BLaER1 treated with 17β-estradiol and CSF1 and Interleukin-3, amounts not matched to agents 10 nM and 100 nM (cell line): Measurements from ENCODE around the gene CSNK1G1.

Experiments
- H3K27ac ChIP-seq, 11 experiments: shearing (Covaris generic); formaldehyde crosslinking; 2 replicates each; pipeline ENCODE4 v1.8.1; 2022
- H3K27me3 ChIP-seq, 11 experiments: shearing (Covaris generic); formaldehyde crosslinking; 2 replicates each; pipeline ENCODE4 v1.8.1; 2022
- H3K36me3 ChIP-seq, 11 experiments: shearing (Covaris generic); formaldehyde crosslinking; 2 replicates each; pipeline ENCODE4 v1.8.1; 2022
- H3K4me1 ChIP-seq, 10 experiments: shearing (Covaris generic); formaldehyde crosslinking; 2 replicates each; pipeline ENCODE4 v1.8.1; 2022
- H3K4me2 ChIP-seq, 11 experiments: shearing (Covaris generic); formaldehyde crosslinking; 2 replicates each; pipeline ENCODE4 v1.8.1; 2022
- H3K4me3 ChIP-seq, 10 experiments: shearing (Covaris generic); formaldehyde crosslinking; 2 replicates each; pipeline ENCODE4 v1.8.1; 2022
- H3K9ac ChIP-seq, 11 experiments: shearing (Covaris generic); formaldehyde crosslinking; 2 replicates each; pipeline ENCODE4 v1.8.1; 2022
- H3K9me3 ChIP-seq, 11 experiments: shearing (Covaris generic); formaldehyde crosslinking; replicated peaks in 1 of 11; 2 replicates each; pipeline ENCODE4 v1.8.1; 2022
- H4K20me1 ChIP-seq, 11 experiments: shearing (Covaris generic); formaldehyde crosslinking; 2 replicates each; pipeline ENCODE4 v1.8.1; 2022
- Cebpa-rat ChIP-seq, 11 experiments: shearing (Covaris generic); IDR thresholded peaks; 2 replicates each; pipeline ENCODE4 v1.8.1; 2022

CSNK1G1 gene

DNA sequence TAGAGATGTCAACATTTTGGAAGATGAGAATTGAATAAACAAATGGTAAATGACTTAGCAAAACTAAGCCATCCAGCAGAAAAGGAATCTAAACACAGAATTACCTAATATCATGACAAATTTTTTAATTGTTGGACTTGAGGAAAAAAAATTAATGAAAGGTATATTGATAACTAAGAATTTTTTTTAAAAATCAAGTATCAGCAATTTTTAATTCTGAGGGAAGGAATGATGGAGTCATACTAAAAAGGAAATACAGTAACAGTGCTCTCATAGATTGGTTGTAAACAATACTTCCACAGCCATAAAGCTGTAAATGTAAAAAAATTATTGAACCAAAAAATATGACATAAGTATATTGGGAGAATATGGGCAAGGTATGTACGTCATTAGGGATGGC is 68.0 kb downstream of the CSNK1G1 start:
- Histone ChIP-seq H3K4me3 (no peak overlapping the region), H3K4me2 (no peak overlapping the region)
- TF ChIP-seq Cebpa-rat (IDR thresholded peaks at IDR 0.05): no peak

GRCh38 chr15:64286473-64286872 is 69.5 kb downstream of the CSNK1G1 start:
- peaks cover 0 to 10% (median 7%) of the 10 kb centered on the region in 11 experiments; a peak in 13 of 22 replicates for H3K9me3 ChIP-seq
- no peak overlapping the region for H3K27ac ChIP-seq
- peaks cover 0 to 29% (median 0%) of the 10 kb centered on the region in 11 experiments; a peak in 5 of 22 replicates for H4K20me1 ChIP-seq
- H3K4me1 ChIP-seq: peaks cover 0 to 24% (median 4%) of the 10 kb centered on the region in 10 experiments; a peak in 9 of 20 replicates
- no peak overlapping the region for H3K9ac ChIP-seq
- no peaks in the 10 kb centered on the region for H3K27me3 ChIP-seq
- H3K4me3 ChIP-seq: no peak overlapping the region
- no peak for TF ChIP-seq Cebpa-rat (IDR thresholded peaks at IDR 0.05)
- no peak overlapping the region for H3K4me2 ChIP-seq
- peaks cover 5 to 36% (median 14%) of the 10 kb centered on the region in 11 experiments; a peak in 21 of 22 replicates for H3K36me3 ChIP-seq

More for the DNA sequence above, 68.0 kb downstream of the CSNK1G1 start:
- Histone ChIP-seq H4K20me1 (peaks cover 0 to 39% (median 0%) of the 10 kb centered on the region in 11 experiments; a peak in 5 of 22 replicates), H3K4me1 (peaks cover 0 to 18% (median 5%) of the 10 kb centered on the region in 10 experiments; a peak in 10 of 20 replicates), H3K36me3 (peaks cover 3 to 38% (median 7%) of the 10 kb centered on the region in 11 experiments; a peak in 17 of 22 replicates), H3K9ac (no peak overlapping the region), H3K9me3 (peaks cover 0 to 9% (median 0%) of the 10 kb centered on the region in 11 experiments; a peak in 1 of 22 replicates), H3K27ac (no peak overlapping the region), H3K27me3 (no peaks in the 10 kb centered on the region)

DNA sequence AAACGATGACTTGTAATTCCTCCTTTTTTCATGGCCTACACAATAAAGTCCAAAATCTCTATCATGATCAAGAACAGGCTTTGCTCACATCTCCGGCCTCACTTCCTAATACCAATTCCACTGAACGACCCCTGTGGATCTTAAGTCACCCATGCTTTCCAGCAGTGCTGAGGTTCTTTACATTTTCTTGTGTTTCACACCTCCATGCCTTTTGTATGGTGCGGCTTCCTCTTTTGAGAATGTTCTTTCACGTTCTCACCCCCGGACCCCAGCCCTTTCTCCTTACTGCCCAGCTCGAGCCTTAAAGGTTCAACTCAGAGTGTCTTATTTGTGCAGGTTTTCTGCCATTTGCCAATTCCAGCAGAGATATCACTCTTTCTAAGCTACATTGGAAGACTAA is 70.1 kb downstream of the CSNK1G1 start:
- H3K27me3 ChIP-seq: no peaks in the 10 kb centered on the region
- peaks cover 0 to 16% (median 12%) of the 10 kb centered on the region in 11 experiments; a peak in 17 of 22 replicates for H3K9me3 ChIP-seq
- no peak overlapping the region for H3K4me2 ChIP-seq
- H3K36me3 ChIP-seq: peaks cover 5 to 38% (median 20%) of the 10 kb centered on the region in 11 experiments
- no peak for TF ChIP-seq Cebpa-rat (IDR thresholded peaks at IDR 0.05)
- peaks cover 0 to 26% (median 5%) of the 10 kb centered on the region in 10 experiments; a peak in 10 of 20 replicates for H3K4me1 ChIP-seq
- no peak overlapping the region for H3K4me3 ChIP-seq
- peaks cover 0 to 29% (median 0%) of the 10 kb centered on the region in 11 experiments; a peak in 5 of 22 replicates for H4K20me1 ChIP-seq
- no peak overlapping the region for H3K27ac ChIP-seq
- H3K9ac ChIP-seq: no peak overlapping the region

- Histone ChIP-seq H3K9ac (no peak overlapping the region), H4K20me1 (peaks cover 0 to 26% (median 0%) of the 10 kb centered on the region in 11 experiments; a peak in 5 of 22 replicates), H3K4me1 (peaks cover 0 to 33% (median 11%) of the 10 kb centered on the region in 10 experiments; a peak in 15 of 20 replicates), H3K27ac (no peak overlapping the region), H3K27me3 (no peaks in the 10 kb centered on the region), H3K9me3 (peaks cover 0 to 23% (median 15%) of the 10 kb centered on the region in 11 experiments; a peak in 17 of 22 replicates), H3K4me3 (no peak overlapping the region), H3K4me2 (no peak overlapping the region; a peak in 1 of 22 replicates), H3K36me3 (peaks cover under 1 to 37% (median 18%) of the 10 kb centered on the region in 11 experiments)
- no peak for TF ChIP-seq Cebpa-rat (IDR thresholded peaks at IDR 0.05)
These were observed 70.8 kb downstream of the CSNK1G1 start for GRCh38 chr15:64285150-64285549.

- Histone ChIP-seq H3K4me1 (peaks cover 0 to 34% (median 13%) of the 10 kb centered on the region in 10 experiments; a peak in 15 of 20 replicates), H3K4me3 (no peak overlapping the region), H3K9ac (no peak overlapping the region), H3K27ac (peak overlapping the region in 1 of 11 experiments; percentile 43; a peak in 3 of 22 replicates), H4K20me1 (peaks cover 0 to 20% (median 0%) of the 10 kb centered on the region in 11 experiments; a peak in 5 of 22 replicates), H3K9me3 (peaks cover 0 to 23% (median 15%) of the 10 kb centered on the region in 11 experiments; a peak in 17 of 22 replicates), H3K27me3 (no peaks in the 10 kb centered on the region), H3K36me3 (peaks cover 10 to 42% (median 24%) of the 10 kb centered on the region in 11 experiments), H3K4me2 (peak overlapping the region in 4 of 11 experiments; percentile 13 to 63 (median 52); a peak in 6 of 22 replicates)
- TF ChIP-seq Cebpa-rat (IDR thresholded peaks at IDR 0.05): no peak
These were observed 71.9 kb downstream of the CSNK1G1 start for GRCh38 chr15:64284042-64284441.

DNA sequence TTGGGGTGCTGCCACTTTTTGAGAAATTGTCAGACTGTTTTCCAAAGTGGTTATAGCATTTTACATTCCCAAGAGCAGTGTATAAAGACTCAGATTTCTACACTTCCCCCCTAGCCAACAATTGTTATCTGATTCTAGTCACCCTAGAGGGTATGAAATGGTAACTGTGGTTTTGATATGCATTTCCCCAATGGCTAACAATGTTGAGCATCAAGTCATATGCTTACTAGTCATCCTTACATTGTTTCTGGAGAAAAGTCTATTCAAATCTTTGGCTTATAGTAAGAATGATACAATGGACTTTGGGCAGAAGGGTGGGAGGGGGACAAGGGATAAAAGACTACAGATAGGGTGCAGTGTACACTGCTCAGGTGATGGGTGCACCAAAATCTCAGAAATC is 73.3 kb downstream of the CSNK1G1 start:
- H3K27me3 ChIP-seq: no peaks in the 10 kb centered on the region
- TF ChIP-seq Cebpa-rat (IDR thresholded peaks at IDR 0.05): no peak

GRCh38 chr15:64279131-64279530 is 76.8 kb downstream of the CSNK1G1 start:
- no peak overlapping the region for H3K4me3 ChIP-seq
- peaks cover 0 to 41% (median 14%) of the 10 kb centered on the region in 10 experiments; a peak in 15 of 20 replicates for H3K4me1 ChIP-seq
- no peak overlapping the region for H3K27ac ChIP-seq
- no peak for TF ChIP-seq Cebpa-rat (IDR thresholded peaks at IDR 0.05)
- H3K27me3 ChIP-seq: no peaks in the 10 kb centered on the region
- peaks cover 0 to 23% (median 15%) of the 10 kb centered on the region in 11 experiments; a peak in 17 of 22 replicates for H3K9me3 ChIP-seq
- peaks cover 10 to 42% (median 21%) of the 10 kb centered on the region in 11 experiments for H3K36me3 ChIP-seq
- H3K9ac ChIP-seq: no peak overlapping the region
- peaks cover 0 to 36% (median 0%) of the 10 kb centered on the region in 11 experiments; a peak in 7 of 22 replicates for H4K20me1 ChIP-seq
- H3K4me2 ChIP-seq: no peak overlapping the region

More for the DNA sequence above, 73.3 kb downstream of the CSNK1G1 start:
- peak overlapping the region in 1 of 11 experiments; percentile 32; a peak in 1 of 22 replicates for H3K4me2 ChIP-seq
- no peak overlapping the region for H3K9ac ChIP-seq
- peaks cover 0 to 23% (median 15%) of the 10 kb centered on the region in 11 experiments; a peak in 17 of 22 replicates for H3K9me3 ChIP-seq
- H3K36me3 ChIP-seq: peaks cover 10 to 42% (median 21%) of the 10 kb centered on the region in 11 experiments
- H3K4me1 ChIP-seq: peaks cover 0 to 34% (median 13%) of the 10 kb centered on the region in 10 experiments; a peak in 15 of 20 replicates
- H3K27ac ChIP-seq: no peak overlapping the region
- H4K20me1 ChIP-seq: peaks cover 0 to 15% (median 0%) of the 10 kb centered on the region in 11 experiments; a peak in 4 of 22 replicates
- H3K4me3 ChIP-seq: no peak overlapping the region

- no peak overlapping the region for H3K4me3 ChIP-seq
- no peak overlapping the region for H3K27ac ChIP-seq
- no peak overlapping the region for H3K9ac ChIP-seq
- peaks cover 0 to 39% (median 0%) of the 10 kb centered on the region in 11 experiments; a peak in 8 of 22 replicates for H4K20me1 ChIP-seq
- peaks cover 0 to 34% (median 13%) of the 10 kb centered on the region in 10 experiments; a peak in 15 of 20 replicates for H3K4me1 ChIP-seq
- no peak for TF ChIP-seq Cebpa-rat (IDR thresholded peaks at IDR 0.05)
- H3K36me3 ChIP-seq: peaks cover 10 to 44% (median 22%) of the 10 kb centered on the region in 11 experiments; a peak in 20 of 22 replicates
- H3K4me2 ChIP-seq: no peak overlapping the region
- H3K27me3 ChIP-seq: no peaks in the 10 kb centered on the region
- peaks cover 7 to 27% (median 20%) of the 10 kb centered on the region in 11 experiments; a peak in 20 of 22 replicates for H3K9me3 ChIP-seq
These were observed 80.0 kb downstream of the CSNK1G1 start for GRCh38 chr15:64275934-64276333.
